ENCODE data around the gene CYFIP1. TPM values are rescaled to one million over a fixed set of nuclear protein-coding genes. Genes with fewer than 3 reads are reported as not detected.

CYFIP1 gene
- total and polyA plus RNA-seq, 2 of the 8 experiments (the other 6 are each of a cell fraction or from before 2014, with no cell fraction given), result 38.6 to 81.7 TPM

DNA sequence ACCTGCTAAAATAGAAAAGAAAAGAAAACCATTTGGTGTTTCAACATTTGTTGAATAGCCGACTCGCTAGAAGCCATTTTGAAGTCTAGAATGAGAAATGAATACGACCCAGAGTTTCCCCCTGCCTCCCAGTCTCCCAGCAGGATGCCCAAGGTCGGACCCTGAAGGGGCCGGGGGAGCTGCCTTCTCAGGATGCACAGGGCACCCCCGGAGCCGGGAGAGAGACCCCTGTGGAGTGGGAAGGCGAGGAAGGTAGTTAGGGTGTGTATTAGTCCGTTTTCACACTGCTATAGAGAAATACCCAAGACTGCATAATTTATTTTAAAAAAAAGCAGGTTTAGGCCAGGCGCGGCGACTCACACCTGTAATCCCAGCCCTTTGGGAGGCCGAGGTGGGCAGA lies 97.0 kb downstream of the CYFIP1 start (continued):
- TF ChIP-seq, protein P1, sequence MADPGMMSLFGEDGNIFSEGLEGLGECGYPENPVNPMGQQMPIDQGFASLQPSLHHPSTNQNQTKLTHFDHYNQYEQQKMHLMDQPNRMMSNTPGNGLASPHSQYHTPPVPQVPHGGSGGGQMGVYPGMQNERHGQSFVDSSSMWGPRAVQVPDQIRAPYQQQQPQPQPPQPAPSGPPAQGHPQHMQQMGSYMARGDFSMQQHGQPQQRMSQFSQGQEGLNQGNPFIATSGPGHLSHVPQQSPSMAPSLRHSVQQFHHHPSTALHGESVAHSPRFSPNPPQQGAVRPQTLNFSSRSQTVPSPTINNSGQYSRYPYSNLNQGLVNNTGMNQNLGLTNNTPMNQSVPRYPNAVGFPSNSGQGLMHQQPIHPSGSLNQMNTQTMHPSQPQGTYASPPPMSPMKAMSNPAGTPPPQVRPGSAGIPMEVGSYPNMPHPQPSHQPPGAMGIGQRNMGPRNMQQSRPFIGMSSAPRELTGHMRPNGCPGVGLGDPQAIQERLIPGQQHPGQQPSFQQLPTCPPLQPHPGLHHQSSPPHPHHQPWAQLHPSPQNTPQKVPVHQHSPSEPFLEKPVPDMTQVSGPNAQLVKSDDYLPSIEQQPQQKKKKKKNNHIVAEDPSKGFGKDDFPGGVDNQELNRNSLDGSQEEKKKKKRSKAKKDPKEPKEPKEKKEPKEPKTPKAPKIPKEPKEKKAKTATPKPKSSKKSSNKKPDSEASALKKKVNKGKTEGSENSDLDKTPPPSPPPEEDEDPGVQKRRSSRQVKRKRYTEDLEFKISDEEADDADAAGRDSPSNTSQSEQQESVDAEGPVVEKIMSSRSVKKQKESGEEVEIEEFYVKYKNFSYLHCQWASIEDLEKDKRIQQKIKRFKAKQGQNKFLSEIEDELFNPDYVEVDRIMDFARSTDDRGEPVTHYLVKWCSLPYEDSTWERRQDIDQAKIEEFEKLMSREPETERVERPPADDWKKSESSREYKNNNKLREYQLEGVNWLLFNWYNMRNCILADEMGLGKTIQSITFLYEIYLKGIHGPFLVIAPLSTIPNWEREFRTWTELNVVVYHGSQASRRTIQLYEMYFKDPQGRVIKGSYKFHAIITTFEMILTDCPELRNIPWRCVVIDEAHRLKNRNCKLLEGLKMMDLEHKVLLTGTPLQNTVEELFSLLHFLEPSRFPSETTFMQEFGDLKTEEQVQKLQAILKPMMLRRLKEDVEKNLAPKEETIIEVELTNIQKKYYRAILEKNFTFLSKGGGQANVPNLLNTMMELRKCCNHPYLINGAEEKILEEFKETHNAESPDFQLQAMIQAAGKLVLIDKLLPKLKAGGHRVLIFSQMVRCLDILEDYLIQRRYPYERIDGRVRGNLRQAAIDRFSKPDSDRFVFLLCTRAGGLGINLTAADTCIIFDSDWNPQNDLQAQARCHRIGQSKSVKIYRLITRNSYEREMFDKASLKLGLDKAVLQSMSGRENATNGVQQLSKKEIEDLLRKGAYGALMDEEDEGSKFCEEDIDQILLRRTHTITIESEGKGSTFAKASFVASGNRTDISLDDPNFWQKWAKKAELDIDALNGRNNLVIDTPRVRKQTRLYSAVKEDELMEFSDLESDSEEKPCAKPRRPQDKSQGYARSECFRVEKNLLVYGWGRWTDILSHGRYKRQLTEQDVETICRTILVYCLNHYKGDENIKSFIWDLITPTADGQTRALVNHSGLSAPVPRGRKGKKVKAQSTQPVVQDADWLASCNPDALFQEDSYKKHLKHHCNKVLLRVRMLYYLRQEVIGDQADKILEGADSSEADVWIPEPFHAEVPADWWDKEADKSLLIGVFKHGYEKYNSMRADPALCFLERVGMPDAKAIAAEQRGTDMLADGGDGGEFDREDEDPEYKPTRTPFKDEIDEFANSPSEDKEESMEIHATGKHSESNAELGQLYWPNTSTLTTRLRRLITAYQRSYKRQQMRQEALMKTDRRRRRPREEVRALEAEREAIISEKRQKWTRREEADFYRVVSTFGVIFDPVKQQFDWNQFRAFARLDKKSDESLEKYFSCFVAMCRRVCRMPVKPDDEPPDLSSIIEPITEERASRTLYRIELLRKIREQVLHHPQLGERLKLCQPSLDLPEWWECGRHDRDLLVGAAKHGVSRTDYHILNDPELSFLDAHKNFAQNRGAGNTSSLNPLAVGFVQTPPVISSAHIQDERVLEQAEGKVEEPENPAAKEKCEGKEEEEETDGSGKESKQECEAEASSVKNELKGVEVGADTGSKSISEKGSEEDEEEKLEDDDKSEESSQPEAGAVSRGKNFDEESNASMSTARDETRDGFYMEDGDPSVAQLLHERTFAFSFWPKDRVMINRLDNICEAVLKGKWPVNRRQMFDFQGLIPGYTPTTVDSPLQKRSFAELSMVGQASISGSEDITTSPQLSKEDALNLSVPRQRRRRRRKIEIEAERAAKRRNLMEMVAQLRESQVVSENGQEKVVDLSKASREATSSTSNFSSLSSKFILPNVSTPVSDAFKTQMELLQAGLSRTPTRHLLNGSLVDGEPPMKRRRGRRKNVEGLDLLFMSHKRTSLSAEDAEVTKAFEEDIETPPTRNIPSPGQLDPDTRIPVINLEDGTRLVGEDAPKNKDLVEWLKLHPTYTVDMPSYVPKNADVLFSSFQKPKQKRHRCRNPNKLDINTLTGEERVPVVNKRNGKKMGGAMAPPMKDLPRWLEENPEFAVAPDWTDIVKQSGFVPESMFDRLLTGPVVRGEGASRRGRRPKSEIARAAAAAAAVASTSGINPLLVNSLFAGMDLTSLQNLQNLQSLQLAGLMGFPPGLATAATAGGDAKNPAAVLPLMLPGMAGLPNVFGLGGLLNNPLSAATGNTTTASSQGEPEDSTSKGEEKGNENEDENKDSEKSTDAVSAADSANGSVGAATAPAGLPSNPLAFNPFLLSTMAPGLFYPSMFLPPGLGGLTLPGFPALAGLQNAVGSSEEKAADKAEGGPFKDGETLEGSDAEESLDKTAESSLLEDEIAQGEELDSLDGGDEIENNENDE (IDR thresholded peaks at IDR 0.05; ENCODE audit: insufficient replicate concordance, low read length), result no peak
- no peak for TF ChIP-seq TAF1 (IDR thresholded peaks at IDR 0.05; ENCODE audit: low read depth, low read length)
- no peak for TF ChIP-seq TAF7 (optimal IDR thresholded peaks at IDR 0.05; ENCODE audit: borderline replicate concordance, low read depth, low read length)
- TF ChIP-seq CBX8 (IDR thresholded peaks at IDR 0.05; ENCODE audit: borderline replicate concordance, low read depth, low read length), result no peak
- TF ChIP-seq GABPA (IDR thresholded peaks at IDR 0.05; ENCODE audit: borderline replicate concordance, insufficient read depth, low read length), result no peak
- no peak for TF ChIP-seq CBX5 (IDR thresholded peaks at IDR 0.05; ENCODE audit: low read depth, low read length)
- TF ChIP-seq CHD2 (IDR thresholded peaks at IDR 0.05; ENCODE audit: low read length), result no peak
- TF ChIP-seq, protein P2, sequence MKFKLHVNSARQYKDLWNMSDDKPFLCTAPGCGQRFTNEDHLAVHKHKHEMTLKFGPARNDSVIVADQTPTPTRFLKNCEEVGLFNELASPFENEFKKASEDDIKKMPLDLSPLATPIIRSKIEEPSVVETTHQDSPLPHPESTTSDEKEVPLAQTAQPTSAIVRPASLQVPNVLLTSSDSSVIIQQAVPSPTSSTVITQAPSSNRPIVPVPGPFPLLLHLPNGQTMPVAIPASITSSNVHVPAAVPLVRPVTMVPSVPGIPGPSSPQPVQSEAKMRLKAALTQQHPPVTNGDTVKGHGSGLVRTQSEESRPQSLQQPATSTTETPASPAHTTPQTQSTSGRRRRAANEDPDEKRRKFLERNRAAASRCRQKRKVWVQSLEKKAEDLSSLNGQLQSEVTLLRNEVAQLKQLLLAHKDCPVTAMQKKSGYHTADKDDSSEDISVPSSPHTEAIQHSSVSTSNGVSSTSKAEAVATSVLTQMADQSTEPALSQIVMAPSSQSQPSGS (IDR thresholded peaks at IDR 0.05; ENCODE audit: low read length), result no peak
- no peak for TF ChIP-seq BRCA1 (IDR thresholded peaks at IDR 0.05; ENCODE audit: low read depth, low read length)
- TF ChIP-seq BCL11A (IDR thresholded peaks at IDR 0.05; ENCODE audit: low read depth in 2 of 2, low read length in 2 of 2), result no peak

All from H1 (cell line).